ENCODE results near the gene NFYA. TPM values are rescaled to one million over a fixed set of nuclear protein-coding genes. Genes with fewer than 3 reads are reported as not detected.

NFYA gene
- total RNA-seq, 1 experiment from 2014 or later = 43.0 TPM

DNA sequence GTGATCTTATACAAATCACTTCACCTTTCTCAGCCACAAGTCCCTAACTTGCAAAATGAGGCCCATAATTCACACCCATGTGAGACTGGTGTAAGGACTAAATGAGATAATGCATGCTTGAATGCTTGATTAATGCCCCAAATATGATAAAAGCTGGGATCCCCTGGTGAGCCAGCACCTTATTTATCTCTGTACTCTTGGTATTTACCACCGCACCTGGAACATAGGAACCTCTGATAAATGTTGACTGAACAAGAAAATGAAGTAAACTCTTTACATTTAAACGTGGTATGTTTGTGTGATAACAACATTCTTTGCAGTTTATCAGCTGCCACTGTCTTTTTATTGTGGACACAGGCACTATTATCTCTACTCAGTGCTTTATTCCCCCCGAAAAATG is 22.2 kb upstream of the NFYA start:
- Histone ChIP-seq H3K4me1 (ENCODE audit: insufficient read depth, low read length) (peaks cover 7% of the 10 kb centered on the region; the same call in 1 of the 2 replicates), H3K18ac (ENCODE audit: insufficient read length, low read depth, low read length) (no peak overlapping the region), H4K20me1 (ENCODE audit: control insufficient read depth, insufficient read depth, insufficient read length) (no peaks in the 10 kb centered on the region), H2BK20ac (ENCODE audit: low read depth, low read length, poor library complexity, severe bottlenecking) (no peak overlapping the region), H3K9me3 (ENCODE audit: control insufficient read depth, low read depth, low read length) (no peaks in the 10 kb centered on the region), H3K4me2 (ENCODE audit: insufficient read depth, insufficient read length, low read length) (no peak overlapping the region), H4K8ac (replicated peaks; ENCODE audit: insufficient read length, low read depth, low read length) (no peak overlapping the region), H2BK120ac (ENCODE audit: low read depth, low read length, poor library complexity, severe bottlenecking) (no peak overlapping the region), H3K56ac (ENCODE audit: insufficient read length, low read depth, low read length) (no peak overlapping the region), H3K14ac (ENCODE audit: insufficient read depth, low read length) (no peak overlapping the region), H2BK12ac (ENCODE audit: insufficient read length, low read depth, low read length) (no peak overlapping the region), H3K27ac (ENCODE audit: insufficient read length, low read depth, low read length) (no peak overlapping the region), H3K23me2 (ENCODE audit: insufficient read length, low read depth, low read length, poor library complexity, severe bottlenecking) (no peaks in the 10 kb centered on the region), H4K5ac (ENCODE audit: insufficient read length, low read depth, low read length) (no peak overlapping the region), H2AFZ (ENCODE audit: low read length) (no peak overlapping the region), H3K79me2 (ENCODE audit: insufficient read depth, low read length) (no peaks in the 10 kb centered on the region), H4K91ac (ENCODE audit: insufficient read length, low read depth, low read length) (no peak overlapping the region), H3K23ac (ENCODE audit: insufficient read length, low read depth, low read length) (no peak overlapping the region), H3K4ac (ENCODE audit: low read depth, low read length) (no peak overlapping the region), H3T11ph (ENCODE audit: low read length) (no peak overlapping the region), H2AK5ac (ENCODE audit: insufficient read length, low read length) (no peak overlapping the region), H3K9ac (ENCODE audit: extremely low read depth, insufficient read length, low read length) (no peak overlapping the region), H2BK5ac (ENCODE audit: insufficient read length, low read length) (no peak overlapping the region), H3K27me3 (ENCODE audit: insufficient read depth, low read length) (no peaks in the 10 kb centered on the region), H3K79me1 (ENCODE audit: insufficient read depth, low read depth, low read length, poor library complexity, severe bottlenecking) (no peaks in the 10 kb centered on the region), H2BK15ac (ENCODE audit: low read depth, low read length) (no peak overlapping the region)
- WGBS (ENCODE audit: extremely low coverage, insufficient read length, low lambda C conversion rate) = no CpG with 5 or more reads among the region's 3 CpGs
- H3K4me3 Mint-ChIP-seq = no peak overlapping the region
- H3K9me3 Mint-ChIP-seq = no peaks in the 10 kb centered on the region
- H3K27ac Mint-ChIP-seq = no peak overlapping the region; a peak in 1 of 7 replicates
- H3K4me1 Mint-ChIP-seq = peaks cover 14 to 23% of the 10 kb centered on the region in 2 experiments
- H3K36me3 Mint-ChIP-seq (ENCODE audit: insufficient read depth in 1 of 3, low read depth in 3 of 3) = no peaks in the 10 kb centered on the region; a peak in 2 of 7 replicates
- no peaks in the 10 kb centered on the region for H3K27me3 Mint-ChIP-seq (ENCODE audit: low read depth)
- DNase-seq = no peak
- TF ChIP-seq, protein P1, sequence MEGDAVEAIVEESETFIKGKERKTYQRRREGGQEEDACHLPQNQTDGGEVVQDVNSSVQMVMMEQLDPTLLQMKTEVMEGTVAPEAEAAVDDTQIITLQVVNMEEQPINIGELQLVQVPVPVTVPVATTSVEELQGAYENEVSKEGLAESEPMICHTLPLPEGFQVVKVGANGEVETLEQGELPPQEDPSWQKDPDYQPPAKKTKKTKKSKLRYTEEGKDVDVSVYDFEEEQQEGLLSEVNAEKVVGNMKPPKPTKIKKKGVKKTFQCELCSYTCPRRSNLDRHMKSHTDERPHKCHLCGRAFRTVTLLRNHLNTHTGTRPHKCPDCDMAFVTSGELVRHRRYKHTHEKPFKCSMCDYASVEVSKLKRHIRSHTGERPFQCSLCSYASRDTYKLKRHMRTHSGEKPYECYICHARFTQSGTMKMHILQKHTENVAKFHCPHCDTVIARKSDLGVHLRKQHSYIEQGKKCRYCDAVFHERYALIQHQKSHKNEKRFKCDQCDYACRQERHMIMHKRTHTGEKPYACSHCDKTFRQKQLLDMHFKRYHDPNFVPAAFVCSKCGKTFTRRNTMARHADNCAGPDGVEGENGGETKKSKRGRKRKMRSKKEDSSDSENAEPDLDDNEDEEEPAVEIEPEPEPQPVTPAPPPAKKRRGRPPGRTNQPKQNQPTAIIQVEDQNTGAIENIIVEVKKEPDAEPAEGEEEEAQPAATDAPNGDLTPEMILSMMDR (conservative IDR thresholded peaks at IDR 0.05) = no peak

Data from H9 (cell line).